Measurements from ENCODE around the gene RELN. TPM values are rescaled to one million over a fixed set of nuclear protein-coding genes. Genes with fewer than 3 reads are reported as not detected.

RELN gene
- total and polyA plus RNA-seq, 9 of the 15 experiments (the other 6 are each of a cell fraction or from before 2014, with no cell fraction given), result 12.9 to 43.2 (median 18.1) TPM

- TF ChIP-seq KLF13 (tag; IDR thresholded peaks at IDR 0.05; ENCODE audit: borderline replicate concordance, low read depth) (no peak), MAX (CRISPR knock-in tag; IDR thresholded peaks at IDR 0.05) (no peak)
Observed at GRCh38 chr7:103854611-103855010, 134.8 kb downstream of the RELN start (continued).

- peak in 1 of 4 experiments; percentile 30 for DNase-seq (ENCODE audit: extremely low read depth in 1 of 4, low spot score in 3 of 4)
- no peaks in the 10 kb centered on the region for H3K27me3 ChIP-seq (ENCODE audit: control insufficient read depth in 2 of 2, insufficient read depth in 2 of 2, low read length in 2 of 2)
- no peak for ATAC-seq
- 47% methylated on average over 4 of the region's 4 CpGs for WGBS (ENCODE audit: insufficient coverage, low coverage, missing lambda C conversion rate)
- ChIA-PET POLR2A (interaction anchor here (1.0 kb wide), 1 partner anchor 11 kb away, joined by 5 read pairs; no protein-coding TSS in a partner anchor), CTCF (ENCODE audit: low intra/inter-chr PET ratio) (no interaction called here)
- no peak for FAIRE-seq
- H3K36me3 ChIP-seq (ENCODE audit: control insufficient read depth, insufficient read depth, low read length), result no peaks in the 10 kb centered on the region
- H3K4me1 ChIP-seq (replicated peaks in 1 of 2; ENCODE audit: control insufficient read depth in 2 of 2, insufficient read depth in 2 of 2, low read length in 2 of 2), result no peaks in the 10 kb centered on the region
- in situ Hi-C loops (cut with MboI), result no loop called here
- no peaks in the 10 kb centered on the region for H3K79me2 ChIP-seq (ENCODE audit: control insufficient read depth, insufficient read depth, low read length)
- H3K9me1 ChIP-seq (ENCODE audit: control insufficient read depth, insufficient read depth, low read length), result no peaks in the 10 kb centered on the region
- no peak overlapping the region for H2AFZ ChIP-seq (ENCODE audit: low read depth, low read length)
- H3K4me3 ChIP-seq, result no peak overlapping the region
- H4K20me1 ChIP-seq (replicated peaks; ENCODE audit: control insufficient read depth, insufficient read depth, low read length), result no peaks in the 10 kb centered on the region; the same call in 1 of the 2 replicates
- no TSS peak for BruUV-seq (replicated peaks)
- no peak overlapping the region for H3K9ac ChIP-seq (ENCODE audit: insufficient read depth in 1 of 2, low read depth in 2 of 2, low read length in 2 of 2)
- H3K9me3 ChIP-seq (replicated peaks; ENCODE audit: control insufficient read depth, insufficient read depth, low read depth, low read length), result no peaks in the 10 kb centered on the region
- intact Hi-C loops (cut with micrococcal nuclease), result no loop called here
- no peak overlapping the region for H3K27ac ChIP-seq (ENCODE audit: extremely low read depth, low read depth, low read length)
- H3K4me2 ChIP-seq (ENCODE audit: insufficient read depth, low read length), result no peak overlapping the region
- TF ChIP-seq PKNOX1 (IDR thresholded peaks at IDR 0.05) (no peak), HES1 (IDR thresholded peaks at IDR 0.05; ENCODE audit: low read depth) (no peak), JUND (IDR thresholded peaks at IDR 0.05; ENCODE audit: borderline replicate concordance, low read depth, low read length) (no peak), JUND (tag; IDR thresholded peaks at IDR 0.05; ENCODE audit: borderline replicate concordance, low read depth, low read length) (no peak), ZBTB5 (IDR thresholded peaks at IDR 0.05) (no peak), MIER1 (IDR thresholded peaks at IDR 0.05; ENCODE audit: low read depth) (peak; percentile 90), DACH1 (IDR thresholded peaks at IDR 0.05; ENCODE audit: partially characterized antibody) (no peak), THAP12 (CRISPR knock-in tag; IDR thresholded peaks at IDR 0.05) (no peak), MAFG (tag; conservative IDR thresholded peaks at IDR 0.05) (no peak)
Observed at GRCh38 chr7:103851357-103851756, 138.1 kb downstream of the RELN start.
